NCI-H510A treated with DMSO at 0.1 percent for 48 hours (cell line): ENCODE data around the gene LHFPL2.
A peak's percentile ranks its signal among the peaks of the same experiment; 100 is the strongest.

Experiments
- DNase-seq: peaks from one replicate; lab custom pipeline; 2025; lab: John Stamatoyannopoulos, UW

LHFPL2 gene

DNA sequence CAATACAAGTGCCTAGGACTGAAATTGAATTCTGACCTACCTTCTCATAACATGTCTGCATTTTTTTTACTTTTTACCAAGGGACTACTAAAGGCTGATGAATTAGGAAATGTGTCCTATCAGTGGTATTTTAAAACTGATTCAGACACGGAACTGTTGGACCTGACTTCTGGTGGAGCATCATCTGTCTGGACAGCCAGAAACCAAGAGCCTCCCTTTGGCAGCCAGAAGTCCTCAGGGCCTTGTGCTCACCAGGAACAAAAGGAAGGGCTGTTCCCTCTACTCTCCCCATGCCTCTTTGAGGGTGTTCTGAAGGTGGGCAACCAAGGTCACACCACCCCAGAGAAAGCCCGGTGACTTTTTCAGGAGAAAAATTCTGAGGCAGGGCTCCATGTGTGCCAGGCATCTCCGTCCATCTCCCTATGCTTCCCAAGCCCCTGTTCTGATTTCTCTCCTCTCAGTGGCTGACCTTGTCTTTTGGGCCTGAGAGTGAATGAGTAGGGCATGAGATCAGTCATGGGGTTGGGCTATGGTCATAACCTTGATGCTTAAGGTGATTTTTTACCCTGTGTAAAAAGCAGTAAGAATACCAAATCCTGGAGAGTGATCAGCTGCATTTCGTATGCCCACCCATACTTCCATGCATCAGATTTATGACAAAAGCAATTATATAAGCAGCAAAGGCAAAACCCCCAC lies 144.5 kb downstream of the LHFPL2 start:
- no peak for DNase-seq

DNA sequence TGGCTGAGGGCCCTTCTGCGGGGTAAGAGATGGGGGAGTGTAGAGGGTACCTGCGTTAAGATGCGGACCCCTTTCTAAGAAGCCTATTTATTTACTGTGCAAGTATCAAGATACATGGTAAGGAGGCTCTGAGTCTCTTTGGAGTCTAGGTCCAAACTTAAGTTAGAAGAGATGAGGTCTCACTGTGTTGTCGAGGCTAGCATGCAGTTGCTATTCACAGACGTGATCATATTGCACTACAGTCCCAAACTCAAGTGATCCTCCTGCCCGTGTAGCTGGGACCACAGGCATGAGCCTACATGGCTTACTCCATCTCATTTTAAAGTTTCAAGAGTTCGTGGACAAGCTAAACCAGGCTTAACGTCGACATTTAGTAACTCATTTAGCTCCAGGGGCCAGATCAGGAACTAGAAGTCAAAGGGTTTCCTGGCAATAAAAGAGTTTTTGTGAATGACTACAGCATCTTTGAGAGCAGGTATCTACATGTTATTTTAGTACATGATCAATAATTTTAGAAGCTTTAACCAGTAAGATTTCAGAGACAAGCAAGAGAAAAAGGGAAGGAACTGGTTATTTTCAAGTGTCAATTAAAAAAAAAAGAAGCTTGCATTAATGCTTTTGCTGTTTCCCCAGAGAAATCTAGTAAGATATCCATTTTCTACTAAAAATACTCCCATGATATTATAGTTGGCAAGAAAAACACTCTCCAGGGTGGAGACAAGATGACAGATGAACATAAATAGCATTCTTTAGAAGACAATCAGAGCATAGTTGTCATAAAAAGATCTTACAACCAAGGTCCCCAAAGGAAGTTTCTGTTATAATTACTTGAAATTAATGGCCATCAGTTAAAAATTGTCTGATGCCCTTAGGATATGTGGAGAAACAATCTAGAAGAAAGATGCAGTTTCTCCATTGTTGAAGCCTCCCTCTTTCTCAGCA lies 146.9 kb downstream of the LHFPL2 start:
- DNase-seq, result no peak

DNA sequence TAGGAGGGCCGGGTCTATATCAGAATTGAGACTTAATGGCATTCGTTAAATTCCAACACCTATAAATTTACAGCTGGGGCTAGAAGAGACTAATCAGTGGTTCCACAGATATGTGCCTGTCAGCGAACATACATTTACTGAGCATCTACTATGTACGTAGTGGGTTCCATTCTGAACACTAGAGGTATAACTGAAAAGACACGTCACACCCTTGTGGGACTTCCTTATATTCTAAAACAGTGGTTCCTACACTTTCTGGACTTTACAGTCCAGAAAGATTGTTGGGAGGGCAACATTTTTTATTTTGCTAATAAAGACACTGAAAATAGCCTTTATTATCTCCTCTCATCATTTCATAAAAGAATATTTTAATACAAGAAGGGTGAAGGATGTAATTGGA lies 147.7 kb downstream of the LHFPL2 start:
- DNase-seq, result no peak

DNA sequence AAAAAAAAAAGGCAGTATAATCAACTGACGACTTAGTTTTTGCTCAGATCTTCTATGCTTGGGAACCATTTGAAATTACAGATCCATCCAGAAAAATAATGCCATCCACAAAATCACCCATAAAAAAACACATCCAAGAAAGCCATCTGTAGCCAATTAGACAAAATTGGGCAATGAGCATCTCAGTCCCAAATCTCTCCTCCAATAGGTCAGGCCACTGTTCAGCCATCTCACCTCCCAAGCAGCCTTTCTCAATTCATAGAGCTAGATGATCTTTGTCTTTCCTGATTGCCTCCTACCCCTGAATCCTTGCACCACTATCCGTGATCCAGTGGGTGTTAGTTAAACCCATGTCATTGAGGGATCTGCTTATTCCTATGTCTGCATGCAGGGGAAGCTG lies 148.5 kb downstream of the LHFPL2 start:
- DNase-seq, result no peak

DNA sequence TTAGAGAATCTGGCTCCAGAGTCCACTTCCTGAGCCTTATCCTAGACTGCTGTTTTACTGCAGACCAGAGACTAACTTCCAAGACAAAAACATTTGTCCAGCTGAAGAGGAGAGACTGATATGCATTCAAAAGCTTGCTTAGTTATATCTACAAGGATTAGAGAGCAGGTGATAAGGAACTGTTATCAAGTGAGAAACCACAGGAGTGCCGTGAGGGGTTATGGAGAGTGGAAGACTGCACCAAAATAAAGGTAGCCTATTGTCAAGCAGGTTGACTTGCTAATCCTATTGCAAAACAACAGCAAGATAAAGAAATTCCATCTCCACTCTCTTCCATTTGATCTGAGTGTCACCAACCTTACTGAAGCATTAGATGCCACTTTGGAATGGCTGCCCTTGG lies 149.1 kb downstream of the LHFPL2 start:
- DNase-seq, result no peak

DNA sequence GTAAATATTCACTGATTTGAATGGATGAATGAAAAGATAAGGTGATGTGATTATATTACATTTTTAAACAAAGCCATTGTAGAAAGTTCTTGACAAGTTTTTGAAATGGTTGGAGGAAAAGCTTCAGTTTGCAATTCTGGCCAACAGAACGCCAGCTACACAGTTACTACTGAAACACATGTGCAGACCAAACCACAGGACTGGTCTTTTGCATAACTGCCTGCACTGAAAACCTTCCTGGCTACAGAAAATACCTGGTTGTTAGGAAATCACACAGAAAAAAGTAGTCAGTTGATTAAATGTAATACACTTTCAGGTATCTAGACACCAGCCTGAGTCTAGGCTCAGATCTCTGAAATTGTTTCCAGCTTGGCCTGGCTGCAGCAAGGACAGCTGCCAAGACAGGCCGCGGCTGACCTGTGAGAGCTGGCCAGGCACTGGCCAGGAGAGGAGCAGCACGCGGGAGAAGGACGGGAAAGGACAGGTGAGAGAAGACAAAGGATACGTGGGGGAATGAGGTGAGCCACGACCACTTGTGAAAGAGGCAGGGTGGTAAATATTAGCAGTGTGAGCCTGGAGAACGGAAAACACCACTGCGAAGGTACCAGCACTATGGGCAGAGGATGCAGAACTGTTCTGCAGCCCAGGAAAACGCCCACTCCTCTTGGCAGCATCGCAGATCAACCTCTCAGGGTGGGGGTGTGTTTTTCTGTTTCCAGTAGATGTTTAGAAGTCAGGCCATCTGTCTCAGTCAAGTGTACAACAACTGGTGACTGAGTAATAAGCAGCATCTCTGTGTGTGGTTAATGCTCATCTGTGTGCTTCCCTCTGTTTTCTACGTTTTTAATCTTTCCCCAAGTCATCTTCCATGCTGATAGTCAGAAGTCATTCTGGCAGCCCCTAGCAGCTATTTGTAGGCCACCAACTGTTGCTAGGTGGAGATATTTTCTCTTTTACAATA lies 150.7 kb downstream of the LHFPL2 start:
- DNase-seq, result peak; percentile 9

DNA sequence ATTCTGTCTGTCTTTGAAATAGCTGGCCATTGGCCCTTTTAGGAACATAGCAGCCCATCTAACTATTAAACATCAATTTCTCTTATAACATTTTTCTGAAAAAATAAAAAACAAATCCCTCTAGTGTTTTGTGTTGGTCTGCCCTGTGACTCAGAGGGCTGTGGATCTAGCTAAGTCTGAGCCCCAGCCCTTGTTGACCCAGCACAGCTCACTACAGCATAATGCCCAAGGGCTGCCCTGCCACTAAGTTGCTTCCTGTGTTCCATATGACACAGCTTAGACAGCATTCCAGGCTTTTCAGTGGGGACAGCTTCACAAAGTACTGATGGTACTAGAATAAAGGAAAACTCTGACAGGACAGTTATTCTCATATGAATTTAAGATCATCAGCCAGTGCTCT lies 152.2 kb downstream of the LHFPL2 start:
- DNase-seq, result no peak

DNA sequence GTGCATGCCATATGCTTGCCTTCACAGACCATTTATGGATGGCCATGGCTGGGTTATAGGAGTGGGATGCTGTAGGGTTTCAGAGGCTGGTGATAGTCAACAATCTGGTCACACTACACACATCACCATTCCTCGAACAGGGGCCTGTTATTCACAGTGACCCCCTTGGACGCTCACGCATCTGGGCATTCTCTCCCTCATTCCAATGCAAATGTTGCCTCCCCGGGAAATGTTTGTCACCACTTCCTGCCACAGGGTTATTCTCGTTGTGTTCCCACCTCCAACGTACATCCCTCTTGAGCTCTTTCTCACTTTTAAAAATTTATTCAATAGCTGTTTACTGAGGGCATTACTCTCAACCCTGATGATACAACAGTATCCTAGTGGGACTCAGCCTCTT lies 152.8 kb downstream of the LHFPL2 start:
- DNase-seq, result no peak

DNA sequence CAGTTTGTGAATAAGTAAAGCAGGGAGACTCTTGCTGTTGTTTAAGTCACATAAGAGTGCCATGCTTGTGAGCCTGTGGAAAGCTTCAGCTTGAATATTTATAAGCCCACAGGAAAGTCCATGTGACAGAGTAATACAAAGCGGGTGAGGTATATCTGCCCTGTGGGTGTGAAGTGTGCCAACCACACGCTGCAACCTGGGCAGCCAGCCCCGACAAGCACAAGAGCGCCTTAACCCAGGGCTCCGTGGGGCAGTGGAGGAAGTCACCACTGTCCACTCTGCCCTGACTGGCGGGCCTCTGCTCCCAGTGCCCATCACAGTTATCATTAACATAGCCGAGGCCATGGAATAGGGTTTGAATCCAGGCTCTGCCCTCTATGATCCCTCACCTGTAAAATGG lies 155.9 kb downstream of the LHFPL2 start:
- DNase-seq, result no peak

DNA sequence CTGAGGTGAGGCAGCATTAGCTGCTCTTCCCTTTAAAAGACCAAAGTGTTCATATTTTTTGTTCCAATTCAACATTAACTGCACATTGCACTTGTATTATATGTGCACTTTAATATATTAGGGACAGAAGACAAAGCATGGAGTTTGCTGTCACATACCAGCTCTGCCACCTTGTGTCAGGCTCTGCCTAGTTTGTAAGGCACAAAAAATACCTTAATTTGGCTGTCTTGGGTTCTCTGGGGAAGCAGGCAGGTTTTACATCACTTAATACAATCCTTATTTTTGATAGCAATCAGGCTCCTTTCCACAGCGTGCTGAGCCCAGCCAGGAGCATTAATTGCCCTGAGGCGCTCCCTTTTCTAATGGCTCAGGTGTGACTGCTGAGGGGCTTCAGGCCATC lies 156.3 kb downstream of the LHFPL2 start:
- no peak for DNase-seq

DNA sequence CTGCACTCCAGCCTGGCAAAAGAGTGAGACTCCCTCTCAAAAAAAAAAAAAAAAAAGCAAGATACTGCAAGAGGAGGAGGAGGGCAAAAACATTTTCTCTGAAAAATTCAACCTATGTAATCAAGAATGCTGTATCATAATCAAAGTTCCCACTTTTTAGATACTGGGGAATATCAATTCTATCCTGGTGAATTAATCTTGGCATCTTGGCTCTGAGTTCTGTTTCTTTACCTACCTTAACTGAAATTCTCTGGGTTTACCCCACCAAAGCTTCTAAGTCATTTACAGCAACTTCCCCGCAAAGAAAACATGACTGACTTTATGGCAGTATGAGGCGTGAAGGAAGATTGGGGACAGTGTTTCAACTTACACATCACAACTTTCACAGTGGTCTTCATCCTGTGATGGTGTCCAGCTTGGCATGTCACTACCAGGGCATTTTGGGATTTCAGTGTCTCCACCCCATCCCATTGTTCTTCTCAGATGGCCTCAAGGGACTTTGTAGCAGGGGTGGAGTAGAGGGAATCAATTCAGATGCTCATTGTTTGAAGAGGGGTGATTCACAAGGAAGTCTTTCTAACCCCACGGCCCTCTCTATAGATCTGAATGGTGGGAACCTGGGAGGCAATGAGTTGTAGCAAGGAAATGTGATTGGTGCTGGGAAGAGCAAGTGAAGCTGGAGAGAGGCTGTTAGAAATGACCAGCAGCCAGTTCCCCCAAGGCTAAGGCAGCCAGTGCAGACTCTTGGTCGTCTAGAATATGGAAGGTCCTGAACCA lies 157.7 kb downstream of the LHFPL2 start:
- no peak for DNase-seq

DNA sequence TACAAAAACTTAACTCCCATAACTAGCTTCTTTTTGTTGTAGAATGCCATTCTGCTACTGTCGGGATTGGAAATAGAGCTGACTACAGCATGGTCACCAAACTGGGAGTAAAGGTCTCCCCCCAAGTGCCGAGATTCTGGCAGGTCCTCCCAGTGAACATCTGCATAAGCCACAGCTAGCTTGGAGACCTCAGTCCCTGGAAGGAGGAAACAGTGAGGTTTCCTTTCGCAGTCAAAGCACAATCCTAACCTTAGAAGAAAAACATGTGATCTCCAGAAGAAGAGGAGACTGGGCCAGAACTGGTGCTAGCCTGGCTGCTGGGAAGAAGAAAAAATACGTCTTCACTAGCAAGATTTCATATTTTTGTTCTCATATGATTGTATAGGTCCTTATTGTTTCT lies 160.7 kb downstream of the LHFPL2 start:
- no peak for DNase-seq

DNA sequence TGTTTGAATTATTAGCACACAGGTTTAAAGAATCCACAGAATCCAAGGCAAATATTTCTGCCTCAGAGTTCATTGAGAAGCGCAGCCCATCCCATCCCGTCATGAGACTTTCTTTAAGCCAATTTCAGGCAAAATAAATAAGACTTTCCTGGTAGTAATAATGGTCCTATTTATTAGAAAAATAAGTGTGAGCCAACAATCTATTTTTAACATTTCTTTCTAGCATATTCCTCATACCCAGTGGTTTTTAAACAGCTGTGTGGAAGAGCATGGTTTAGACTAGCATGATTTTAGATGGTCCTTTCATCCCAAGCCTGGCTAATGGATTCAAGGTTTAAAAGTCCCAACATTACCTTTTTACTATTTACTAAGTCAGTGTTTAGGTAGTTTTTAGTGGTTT lies 162.4 kb downstream of the LHFPL2 start:
- no peak for DNase-seq

DNA sequence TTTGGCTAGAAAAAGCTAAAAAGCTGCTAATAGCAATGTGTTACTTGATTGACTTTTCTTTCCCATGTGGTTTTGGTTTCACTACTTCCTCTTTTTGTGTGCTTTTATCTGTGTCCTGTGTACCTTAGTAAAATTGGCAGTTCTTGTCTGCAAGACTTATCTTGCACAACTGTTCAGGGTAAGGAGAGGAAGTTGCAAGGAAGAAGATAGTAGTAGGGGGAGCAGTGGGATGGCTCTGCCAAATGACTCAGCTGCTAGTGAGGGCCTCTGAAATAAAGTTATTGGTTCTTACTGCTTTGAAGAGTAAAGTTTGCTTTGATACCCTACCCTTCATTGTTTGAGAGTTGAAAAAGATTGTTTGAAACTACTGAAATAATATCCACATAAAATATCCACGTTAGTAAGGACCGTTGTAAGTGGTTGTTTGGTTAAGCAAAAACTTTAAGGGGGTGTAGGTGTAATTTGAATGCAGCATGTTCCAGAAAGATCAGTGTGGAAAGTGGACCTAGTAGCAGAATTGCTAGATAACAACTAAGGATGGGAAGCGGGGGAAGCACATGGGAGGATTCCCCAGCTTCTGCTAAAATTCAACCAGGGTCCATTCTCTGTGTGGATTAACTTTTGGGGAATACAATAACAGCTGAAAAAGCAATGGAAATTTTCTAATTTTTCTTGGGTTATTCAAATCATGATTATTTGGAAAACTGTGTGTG lies 164.6 kb downstream of the LHFPL2 start:
- no peak for DNase-seq

DNA sequence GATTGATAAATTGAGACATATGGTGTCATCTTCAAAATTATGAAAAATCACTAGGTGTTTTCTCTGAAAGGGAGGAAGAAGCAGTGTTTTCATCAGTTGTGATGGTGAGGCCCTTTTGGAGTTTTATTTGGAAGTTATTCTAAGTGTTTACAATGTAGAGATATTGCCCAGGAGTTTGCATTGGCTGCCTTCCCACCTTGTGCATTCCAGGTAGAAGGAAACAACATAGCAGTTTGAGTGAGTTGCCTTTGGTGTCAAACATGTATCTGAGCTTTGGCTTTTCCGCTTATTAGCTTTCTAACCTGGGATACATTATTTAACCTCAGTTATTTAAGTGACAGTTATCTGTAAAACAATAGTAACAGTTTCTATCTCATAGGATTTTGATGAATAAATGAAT lies 165.6 kb downstream of the LHFPL2 start:
- DNase-seq, result no peak

DNA sequence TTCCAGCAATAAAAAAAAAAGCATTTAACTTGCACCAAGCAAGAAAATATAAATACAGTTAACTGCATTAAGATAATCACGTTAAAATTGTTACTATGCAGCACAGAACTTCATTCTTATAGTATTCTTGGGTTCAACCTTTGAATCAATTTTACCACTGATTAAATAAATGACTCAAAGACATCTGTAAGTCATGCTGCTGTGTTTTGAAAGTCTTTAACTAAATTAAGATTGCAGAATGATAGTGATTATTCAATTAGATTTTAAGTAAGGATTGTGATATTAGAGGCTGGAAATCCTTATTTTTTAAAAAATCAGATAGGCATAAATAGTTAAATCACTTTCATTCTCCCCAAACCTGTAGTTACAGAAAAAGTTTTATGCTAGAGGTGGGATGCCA lies 171.8 kb downstream of the LHFPL2 start:
- no peak for DNase-seq

DNA sequence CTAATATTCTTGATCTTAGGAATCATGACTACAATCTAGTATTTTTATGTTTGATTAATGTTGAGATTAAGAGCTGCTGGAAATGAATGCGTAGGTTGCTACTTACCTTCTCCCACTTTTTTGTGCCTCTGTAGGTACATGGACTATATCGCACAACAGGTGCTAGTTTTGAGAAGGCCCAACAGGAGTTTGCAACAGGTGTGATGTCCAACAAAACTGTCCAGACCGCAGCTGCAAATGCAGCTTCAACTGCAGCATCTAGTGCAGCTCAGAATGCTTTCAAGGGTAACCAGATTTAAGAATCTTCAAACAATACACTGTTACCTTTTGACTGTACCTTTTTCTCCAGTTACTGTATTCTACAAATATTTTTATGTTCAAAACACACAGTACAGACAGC lies 173.2 kb downstream of the LHFPL2 start:
- DNase-seq, result no peak

DNA sequence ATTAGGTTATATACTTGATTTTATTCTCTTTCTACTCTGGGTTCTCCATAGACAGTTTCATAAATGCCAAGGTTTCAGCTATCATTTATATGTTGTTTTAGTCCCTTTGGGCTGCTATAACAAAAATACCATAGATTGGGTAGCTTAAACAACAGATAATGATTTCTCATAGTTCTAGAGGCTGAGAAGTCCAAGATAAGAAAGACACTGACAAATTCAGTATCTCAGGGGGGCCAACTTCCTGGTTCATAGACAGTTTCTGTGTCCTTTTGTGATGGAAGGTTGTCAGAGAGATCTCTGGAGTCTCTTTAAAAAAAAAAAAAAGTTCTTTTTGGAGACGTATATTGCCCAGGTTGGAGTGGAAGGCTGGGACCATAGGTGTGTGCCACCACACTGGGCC lies 174.8 kb downstream of the LHFPL2 start:
- no peak for DNase-seq

DNA sequence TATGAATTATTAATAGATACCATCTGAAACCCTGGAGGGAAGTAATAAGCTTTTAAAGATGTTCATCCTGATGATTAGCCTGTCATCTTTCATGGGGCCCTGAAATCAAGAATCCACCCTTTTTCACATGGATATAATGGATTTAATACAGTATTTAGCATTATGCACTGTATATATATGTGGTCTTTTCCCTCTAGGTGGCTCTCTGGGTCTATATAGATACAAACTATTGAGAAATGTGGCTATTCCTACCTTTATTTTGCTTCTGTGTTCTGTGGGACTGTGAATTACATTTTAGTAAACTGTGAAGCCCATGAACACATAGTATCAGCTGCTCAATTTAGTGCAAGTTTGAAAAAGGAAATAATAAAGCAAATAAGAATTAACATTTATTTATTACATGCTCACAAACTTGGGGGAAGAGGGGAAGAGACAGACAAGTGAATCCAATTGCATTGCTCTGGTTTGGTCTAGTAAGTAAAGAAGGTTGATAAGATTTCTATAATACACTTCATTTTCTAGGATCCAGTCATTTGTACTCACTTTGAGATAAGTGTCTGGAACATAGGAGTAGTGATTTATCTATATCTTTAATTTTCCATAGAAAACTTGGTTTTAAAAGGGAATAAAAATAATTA lies 176.0 kb downstream of the LHFPL2 start:
- no peak for DNase-seq

DNA sequence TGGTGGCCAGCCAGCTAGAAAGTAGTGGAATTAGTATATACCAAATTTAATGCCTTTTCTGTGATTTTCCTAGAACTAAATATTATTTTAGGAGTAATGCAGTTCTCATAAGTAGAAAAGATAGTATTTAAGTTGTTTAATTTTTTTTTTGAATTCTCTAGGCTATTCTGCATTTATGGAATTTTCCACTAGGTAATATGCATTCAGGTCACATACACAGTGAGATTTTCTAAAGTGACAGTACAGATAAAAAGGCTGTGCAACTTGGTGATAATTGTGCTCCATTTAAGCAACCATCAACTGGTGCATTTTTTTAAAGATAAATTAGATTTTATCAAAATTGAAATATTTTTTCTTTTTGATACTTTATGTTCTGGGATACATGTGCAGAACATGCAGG lies 176.7 kb downstream of the LHFPL2 start:
- DNase-seq, result no peak
